GM23338 (cell line): ENCODE measurements around the gene C14orf119.

Source experiments
- CREB1 ChIP-seq: fragments of 250-450 bp; sonication (Bioruptor Pico); IDR thresholded peaks from 2 replicates; pipeline ENCODE4 v1.5.0; 2020; ENCODE audit warnings: low read depth, mild to moderate bottlenecking, moderate library complexity
- EZH2 ChIP-seq: fragments of 200-600 bp; sonication (generic); IDR thresholded peaks from one replicate; pipeline ENCODE4 v1.8.0; 2017; ENCODE audit warnings: antibody characterized with exemption, mild to moderate bottlenecking, low read depth; ENCODE audit not compliant: unreplicated experiment
- EZH2phosphoT487 ChIP-seq: fragments of 200-600 bp; sonication (generic); IDR thresholded peaks from one replicate; pipeline ENCODE4 v1.8.1; 2018; ENCODE audit warnings: antibody characterized with exemption; ENCODE audit not compliant: unreplicated experiment
- JUNB ChIP-seq: IDR thresholded peaks from one replicate; pipeline ENCODE4 v1.6.1; 2016; ENCODE audit warnings: antibody characterized with exemption; ENCODE audit not compliant: unreplicated experiment
- POLR2AphosphoS5 ChIP-seq: IDR thresholded peaks from 2 replicates; pipeline ENCODE4 v1.6.1; 2016; ENCODE audit warnings: antibody characterized with exemption, low read depth
- STAT1 ChIP-seq: IDR thresholded peaks from one replicate; pipeline ENCODE4 v1.6.1; 2016; ENCODE audit warnings: antibody characterized with exemption; ENCODE audit not compliant: unreplicated experiment
- TF ChIP-seq, protein P1 (sequence below), 2 experiments: fragments of 200-600 bp in 1 of 2; sonication (generic) in 1 of 2; conservative IDR thresholded peaks; 2 replicates each; pipeline versions ENCODE4 v1.5.1 to v1.6.1; 2016 to 2017; ENCODE audit warnings: antibody characterized with exemption in 2 of 2, low read depth in 2 of 2, mild to moderate bottlenecking in 2 of 2, moderate library complexity in 1 of 2
- TF ChIP-seq, protein P2 (sequence below): IDR thresholded peaks from one replicate; pipeline ENCODE4 v1.6.1; 2018; ENCODE audit warnings: antibody characterized with exemption; ENCODE audit not compliant: unreplicated experiment

GRCh38 chr14:23125933-23126524 is 30.7 kb downstream of the C14orf119 start:
- TF ChIP-seq POLR2AphosphoS5 (no peak; the same call in 1 of the 2 replicates), EZH2phosphoT487 (no peak), CREB1 (CRISPR knock-in tag) (no peak), EZH2 (no peak), JUNB (no peak), STAT1 (no peak)
- TF ChIP-seq, protein P1, sequence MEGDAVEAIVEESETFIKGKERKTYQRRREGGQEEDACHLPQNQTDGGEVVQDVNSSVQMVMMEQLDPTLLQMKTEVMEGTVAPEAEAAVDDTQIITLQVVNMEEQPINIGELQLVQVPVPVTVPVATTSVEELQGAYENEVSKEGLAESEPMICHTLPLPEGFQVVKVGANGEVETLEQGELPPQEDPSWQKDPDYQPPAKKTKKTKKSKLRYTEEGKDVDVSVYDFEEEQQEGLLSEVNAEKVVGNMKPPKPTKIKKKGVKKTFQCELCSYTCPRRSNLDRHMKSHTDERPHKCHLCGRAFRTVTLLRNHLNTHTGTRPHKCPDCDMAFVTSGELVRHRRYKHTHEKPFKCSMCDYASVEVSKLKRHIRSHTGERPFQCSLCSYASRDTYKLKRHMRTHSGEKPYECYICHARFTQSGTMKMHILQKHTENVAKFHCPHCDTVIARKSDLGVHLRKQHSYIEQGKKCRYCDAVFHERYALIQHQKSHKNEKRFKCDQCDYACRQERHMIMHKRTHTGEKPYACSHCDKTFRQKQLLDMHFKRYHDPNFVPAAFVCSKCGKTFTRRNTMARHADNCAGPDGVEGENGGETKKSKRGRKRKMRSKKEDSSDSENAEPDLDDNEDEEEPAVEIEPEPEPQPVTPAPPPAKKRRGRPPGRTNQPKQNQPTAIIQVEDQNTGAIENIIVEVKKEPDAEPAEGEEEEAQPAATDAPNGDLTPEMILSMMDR (conservative IDR thresholded peaks at IDR 0.05; ENCODE audit: low read depth in 2 of 2) = peak in 1 of 2 experiments; percentile 26; a peak in 2 of 4 replicates
- TF ChIP-seq, protein P2, sequence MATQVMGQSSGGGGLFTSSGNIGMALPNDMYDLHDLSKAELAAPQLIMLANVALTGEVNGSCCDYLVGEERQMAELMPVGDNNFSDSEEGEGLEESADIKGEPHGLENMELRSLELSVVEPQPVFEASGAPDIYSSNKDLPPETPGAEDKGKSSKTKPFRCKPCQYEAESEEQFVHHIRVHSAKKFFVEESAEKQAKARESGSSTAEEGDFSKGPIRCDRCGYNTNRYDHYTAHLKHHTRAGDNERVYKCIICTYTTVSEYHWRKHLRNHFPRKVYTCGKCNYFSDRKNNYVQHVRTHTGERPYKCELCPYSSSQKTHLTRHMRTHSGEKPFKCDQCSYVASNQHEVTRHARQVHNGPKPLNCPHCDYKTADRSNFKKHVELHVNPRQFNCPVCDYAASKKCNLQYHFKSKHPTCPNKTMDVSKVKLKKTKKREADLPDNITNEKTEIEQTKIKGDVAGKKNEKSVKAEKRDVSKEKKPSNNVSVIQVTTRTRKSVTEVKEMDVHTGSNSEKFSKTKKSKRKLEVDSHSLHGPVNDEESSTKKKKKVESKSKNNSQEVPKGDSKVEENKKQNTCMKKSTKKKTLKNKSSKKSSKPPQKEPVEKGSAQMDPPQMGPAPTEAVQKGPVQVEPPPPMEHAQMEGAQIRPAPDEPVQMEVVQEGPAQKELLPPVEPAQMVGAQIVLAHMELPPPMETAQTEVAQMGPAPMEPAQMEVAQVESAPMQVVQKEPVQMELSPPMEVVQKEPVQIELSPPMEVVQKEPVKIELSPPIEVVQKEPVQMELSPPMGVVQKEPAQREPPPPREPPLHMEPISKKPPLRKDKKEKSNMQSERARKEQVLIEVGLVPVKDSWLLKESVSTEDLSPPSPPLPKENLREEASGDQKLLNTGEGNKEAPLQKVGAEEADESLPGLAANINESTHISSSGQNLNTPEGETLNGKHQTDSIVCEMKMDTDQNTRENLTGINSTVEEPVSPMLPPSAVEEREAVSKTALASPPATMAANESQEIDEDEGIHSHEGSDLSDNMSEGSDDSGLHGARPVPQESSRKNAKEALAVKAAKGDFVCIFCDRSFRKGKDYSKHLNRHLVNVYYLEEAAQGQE = no peak
